ENCODE results near the gene GJD4.

GJD4 gene

DNA sequence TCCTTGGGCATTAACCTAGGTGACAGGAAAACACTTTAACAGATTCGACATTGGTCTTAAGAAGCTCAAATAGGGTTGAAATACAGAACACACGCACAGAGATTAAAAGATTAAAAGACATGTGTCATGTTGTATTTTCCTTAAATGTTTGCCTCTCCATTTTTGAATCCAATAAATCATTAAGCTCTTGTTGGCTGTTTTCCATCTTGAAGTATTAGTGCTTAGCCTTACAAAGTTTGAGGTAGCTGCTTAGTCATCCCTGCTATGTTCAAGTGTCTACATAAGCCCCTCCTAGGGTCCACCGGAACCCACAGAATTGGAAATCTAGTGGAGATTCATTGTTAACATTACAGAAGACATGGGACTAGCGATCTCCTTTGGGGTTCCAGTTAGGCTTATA, 12.7 kb upstream of the GJD4 start:
- Histone ChIP-seq H3K27me3 (ENCODE audit: insufficient read depth, poor library complexity, severe bottlenecking) (no peaks in the 10 kb centered on the region), H3K36me3 (ENCODE audit: low read depth) (no peaks in the 10 kb centered on the region), H3K27ac (ENCODE audit: poor library complexity, severe bottlenecking) (no peak overlapping the region), H3K4me3 (ENCODE audit: severe bottlenecking) (no peak overlapping the region), H3K4me1 (ENCODE audit: insufficient read depth, poor library complexity, severe bottlenecking) (no peaks in the 10 kb centered on the region), H3K9me3 (ENCODE audit: severe bottlenecking) (no peaks in the 10 kb centered on the region)
- no peak for DNase-seq (ENCODE audit: low spot score)
- TF ChIP-seq, protein P1, sequence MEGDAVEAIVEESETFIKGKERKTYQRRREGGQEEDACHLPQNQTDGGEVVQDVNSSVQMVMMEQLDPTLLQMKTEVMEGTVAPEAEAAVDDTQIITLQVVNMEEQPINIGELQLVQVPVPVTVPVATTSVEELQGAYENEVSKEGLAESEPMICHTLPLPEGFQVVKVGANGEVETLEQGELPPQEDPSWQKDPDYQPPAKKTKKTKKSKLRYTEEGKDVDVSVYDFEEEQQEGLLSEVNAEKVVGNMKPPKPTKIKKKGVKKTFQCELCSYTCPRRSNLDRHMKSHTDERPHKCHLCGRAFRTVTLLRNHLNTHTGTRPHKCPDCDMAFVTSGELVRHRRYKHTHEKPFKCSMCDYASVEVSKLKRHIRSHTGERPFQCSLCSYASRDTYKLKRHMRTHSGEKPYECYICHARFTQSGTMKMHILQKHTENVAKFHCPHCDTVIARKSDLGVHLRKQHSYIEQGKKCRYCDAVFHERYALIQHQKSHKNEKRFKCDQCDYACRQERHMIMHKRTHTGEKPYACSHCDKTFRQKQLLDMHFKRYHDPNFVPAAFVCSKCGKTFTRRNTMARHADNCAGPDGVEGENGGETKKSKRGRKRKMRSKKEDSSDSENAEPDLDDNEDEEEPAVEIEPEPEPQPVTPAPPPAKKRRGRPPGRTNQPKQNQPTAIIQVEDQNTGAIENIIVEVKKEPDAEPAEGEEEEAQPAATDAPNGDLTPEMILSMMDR (IDR thresholded peaks at IDR 0.05; ENCODE audit: poor library complexity, severe bottlenecking): no peak
- ATAC-seq (ENCODE audit: low read depth): no peak

DNA sequence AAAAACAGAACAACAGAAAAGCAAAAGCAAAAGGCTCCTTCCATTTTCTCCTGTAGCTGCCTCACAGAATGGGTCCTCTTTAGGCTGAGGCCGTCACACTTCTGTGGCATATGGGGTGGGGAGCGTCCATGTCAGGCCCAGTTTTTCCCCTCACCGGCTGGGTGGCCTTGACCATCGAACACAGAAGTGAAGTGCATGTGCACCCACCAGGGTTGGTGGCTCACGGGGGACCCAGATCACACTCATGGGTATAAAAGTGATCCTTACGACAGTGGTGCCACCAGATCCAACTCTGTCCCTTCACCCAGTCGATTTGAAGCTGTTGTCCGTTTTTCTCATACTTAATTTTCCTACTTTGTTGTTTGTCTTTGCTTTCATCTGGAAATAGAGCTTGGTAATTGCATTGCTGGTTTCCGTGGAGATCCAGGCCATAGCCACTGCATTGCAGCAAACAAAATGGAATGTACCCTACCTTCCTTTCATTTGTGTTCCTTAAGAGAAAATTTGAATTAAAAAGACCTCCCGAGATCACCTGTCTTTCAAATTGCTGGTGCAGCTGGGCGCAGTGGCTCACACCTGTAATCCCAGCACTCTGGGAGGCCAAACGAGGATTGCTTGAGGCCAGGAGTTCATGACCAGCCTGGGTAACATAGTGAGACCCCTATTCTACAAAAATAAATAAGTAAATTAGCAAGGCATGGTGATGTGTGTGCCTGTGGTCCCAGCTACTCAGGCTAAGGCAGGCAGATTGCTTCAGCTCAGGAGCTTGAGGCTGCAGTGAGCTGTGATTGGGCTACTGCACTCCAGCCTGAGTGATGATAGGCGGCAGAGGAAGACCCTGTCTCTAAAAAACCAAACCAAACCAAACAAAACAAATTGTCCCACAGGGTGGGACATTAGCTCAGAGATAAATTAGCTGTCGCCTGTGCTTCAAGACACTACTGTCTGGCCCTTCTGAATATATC, 10.7 kb upstream of the GJD4 start:
- no peaks in the 10 kb centered on the region for H3K27me3 ChIP-seq (ENCODE audit: insufficient read depth, poor library complexity, severe bottlenecking)
- ATAC-seq (ENCODE audit: low read depth): no peak
- H3K4me1 ChIP-seq (ENCODE audit: insufficient read depth, poor library complexity, severe bottlenecking): no peaks in the 10 kb centered on the region
- H3K27ac ChIP-seq (ENCODE audit: poor library complexity, severe bottlenecking): no peak overlapping the region
- no peak for DNase-seq (ENCODE audit: low spot score)
- TF ChIP-seq, protein P1 (IDR thresholded peaks at IDR 0.05; ENCODE audit: poor library complexity, severe bottlenecking): no peak
- H3K9me3 ChIP-seq (ENCODE audit: severe bottlenecking): no peaks in the 10 kb centered on the region
- no peaks in the 10 kb centered on the region for H3K36me3 ChIP-seq (ENCODE audit: low read depth)
- H3K4me3 ChIP-seq (ENCODE audit: severe bottlenecking): no peak overlapping the region

DNA sequence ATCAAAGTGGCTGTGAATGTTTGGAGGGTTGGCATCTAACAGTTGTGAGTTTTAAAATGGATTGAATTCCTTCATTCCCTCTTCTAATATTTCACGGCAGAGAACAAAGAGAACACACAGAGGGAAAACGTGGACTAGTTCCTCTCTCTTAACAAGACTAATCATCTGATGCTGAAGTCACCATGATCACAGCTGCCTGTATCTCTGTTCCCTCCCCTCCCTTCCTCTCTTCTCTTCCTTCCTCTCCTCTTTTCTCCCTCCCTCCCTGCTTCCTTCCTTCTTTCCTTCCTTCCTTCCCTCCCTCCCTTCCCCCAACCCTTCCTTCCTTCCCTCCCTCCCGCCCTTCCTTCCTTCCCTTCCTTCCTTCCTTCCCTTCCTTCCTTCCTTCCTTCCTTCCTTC, 10.0 kb upstream of the GJD4 start:
- ATAC-seq (ENCODE audit: low read depth) (no peak), DNase-seq (ENCODE audit: low spot score) (no peak)
- Histone ChIP-seq H3K9me3 (ENCODE audit: severe bottlenecking) (no peaks in the 10 kb centered on the region), H3K36me3 (ENCODE audit: low read depth) (no peaks in the 10 kb centered on the region), H3K4me3 (ENCODE audit: severe bottlenecking) (no peak overlapping the region), H3K27me3 (ENCODE audit: insufficient read depth, poor library complexity, severe bottlenecking) (no peaks in the 10 kb centered on the region), H3K27ac (ENCODE audit: poor library complexity, severe bottlenecking) (no peak overlapping the region), H3K4me1 (ENCODE audit: insufficient read depth, poor library complexity, severe bottlenecking) (no peaks in the 10 kb centered on the region)
- TF ChIP-seq, protein P1 (IDR thresholded peaks at IDR 0.05; ENCODE audit: poor library complexity, severe bottlenecking): no peak

DNA sequence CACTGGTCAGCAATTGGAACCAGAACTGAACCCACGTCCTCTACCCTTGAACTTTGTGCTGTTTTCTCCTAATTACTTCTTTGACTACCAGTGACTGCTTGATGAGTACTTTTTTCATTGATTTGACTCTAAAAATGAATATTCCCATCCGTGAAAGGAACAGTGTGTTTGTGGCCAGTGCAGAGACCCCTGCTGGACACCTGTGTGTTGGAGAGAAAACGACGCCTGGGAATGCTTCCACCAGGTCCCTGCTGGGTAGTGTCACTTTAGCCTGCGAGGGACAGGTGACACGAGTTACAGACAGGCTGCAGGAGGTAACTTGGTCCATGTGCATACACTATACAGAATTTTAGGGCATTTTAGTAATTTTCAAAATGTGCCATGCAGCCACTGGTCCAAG, 6.8 kb upstream of the GJD4 start:
- DNase-seq (ENCODE audit: low spot score) (no peak), ATAC-seq (ENCODE audit: low read depth) (no peak)
- no peak overlapping the region for H3K27ac ChIP-seq (ENCODE audit: poor library complexity, severe bottlenecking)

More for the DNA sequence above, 6.8 kb upstream of the GJD4 start:
- Histone ChIP-seq H3K27me3 (ENCODE audit: insufficient read depth, poor library complexity, severe bottlenecking) (no peaks in the 10 kb centered on the region), H3K9me3 (ENCODE audit: severe bottlenecking) (no peaks in the 10 kb centered on the region), H3K4me3 (ENCODE audit: severe bottlenecking) (no peak overlapping the region), H3K4me1 (ENCODE audit: insufficient read depth, poor library complexity, severe bottlenecking) (no peaks in the 10 kb centered on the region), H3K36me3 (ENCODE audit: low read depth) (no peaks in the 10 kb centered on the region)
- TF ChIP-seq, protein P1 (IDR thresholded peaks at IDR 0.05; ENCODE audit: poor library complexity, severe bottlenecking): peak; percentile 33

All from RWPE2 (cell line).